ENCODE data around the gene KAZN.

GRCh38 chr1:15132965-15133364, 534.5 kb downstream of the KAZN start:
- no peak for TF ChIP-seq ZNF549 (tag by site-specific recombination; IDR thresholded peaks at IDR 0.05)
- TF ChIP-seq, protein P1, sequence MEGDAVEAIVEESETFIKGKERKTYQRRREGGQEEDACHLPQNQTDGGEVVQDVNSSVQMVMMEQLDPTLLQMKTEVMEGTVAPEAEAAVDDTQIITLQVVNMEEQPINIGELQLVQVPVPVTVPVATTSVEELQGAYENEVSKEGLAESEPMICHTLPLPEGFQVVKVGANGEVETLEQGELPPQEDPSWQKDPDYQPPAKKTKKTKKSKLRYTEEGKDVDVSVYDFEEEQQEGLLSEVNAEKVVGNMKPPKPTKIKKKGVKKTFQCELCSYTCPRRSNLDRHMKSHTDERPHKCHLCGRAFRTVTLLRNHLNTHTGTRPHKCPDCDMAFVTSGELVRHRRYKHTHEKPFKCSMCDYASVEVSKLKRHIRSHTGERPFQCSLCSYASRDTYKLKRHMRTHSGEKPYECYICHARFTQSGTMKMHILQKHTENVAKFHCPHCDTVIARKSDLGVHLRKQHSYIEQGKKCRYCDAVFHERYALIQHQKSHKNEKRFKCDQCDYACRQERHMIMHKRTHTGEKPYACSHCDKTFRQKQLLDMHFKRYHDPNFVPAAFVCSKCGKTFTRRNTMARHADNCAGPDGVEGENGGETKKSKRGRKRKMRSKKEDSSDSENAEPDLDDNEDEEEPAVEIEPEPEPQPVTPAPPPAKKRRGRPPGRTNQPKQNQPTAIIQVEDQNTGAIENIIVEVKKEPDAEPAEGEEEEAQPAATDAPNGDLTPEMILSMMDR (tag by site-specific recombination; IDR thresholded peaks at IDR 0.05): no peak
- no peak for TF ChIP-seq KLF10 (tag by site-specific recombination; IDR thresholded peaks at IDR 0.05)
- TF ChIP-seq ELK4 (IDR thresholded peaks at IDR 0.05; ENCODE audit: borderline replicate concordance, low read depth, low read length): no peak
- TF ChIP-seq ATF2 (tag by site-specific recombination; IDR thresholded peaks at IDR 0.05; ENCODE audit: low read depth): no peak
- TF ChIP-seq, protein P2, sequence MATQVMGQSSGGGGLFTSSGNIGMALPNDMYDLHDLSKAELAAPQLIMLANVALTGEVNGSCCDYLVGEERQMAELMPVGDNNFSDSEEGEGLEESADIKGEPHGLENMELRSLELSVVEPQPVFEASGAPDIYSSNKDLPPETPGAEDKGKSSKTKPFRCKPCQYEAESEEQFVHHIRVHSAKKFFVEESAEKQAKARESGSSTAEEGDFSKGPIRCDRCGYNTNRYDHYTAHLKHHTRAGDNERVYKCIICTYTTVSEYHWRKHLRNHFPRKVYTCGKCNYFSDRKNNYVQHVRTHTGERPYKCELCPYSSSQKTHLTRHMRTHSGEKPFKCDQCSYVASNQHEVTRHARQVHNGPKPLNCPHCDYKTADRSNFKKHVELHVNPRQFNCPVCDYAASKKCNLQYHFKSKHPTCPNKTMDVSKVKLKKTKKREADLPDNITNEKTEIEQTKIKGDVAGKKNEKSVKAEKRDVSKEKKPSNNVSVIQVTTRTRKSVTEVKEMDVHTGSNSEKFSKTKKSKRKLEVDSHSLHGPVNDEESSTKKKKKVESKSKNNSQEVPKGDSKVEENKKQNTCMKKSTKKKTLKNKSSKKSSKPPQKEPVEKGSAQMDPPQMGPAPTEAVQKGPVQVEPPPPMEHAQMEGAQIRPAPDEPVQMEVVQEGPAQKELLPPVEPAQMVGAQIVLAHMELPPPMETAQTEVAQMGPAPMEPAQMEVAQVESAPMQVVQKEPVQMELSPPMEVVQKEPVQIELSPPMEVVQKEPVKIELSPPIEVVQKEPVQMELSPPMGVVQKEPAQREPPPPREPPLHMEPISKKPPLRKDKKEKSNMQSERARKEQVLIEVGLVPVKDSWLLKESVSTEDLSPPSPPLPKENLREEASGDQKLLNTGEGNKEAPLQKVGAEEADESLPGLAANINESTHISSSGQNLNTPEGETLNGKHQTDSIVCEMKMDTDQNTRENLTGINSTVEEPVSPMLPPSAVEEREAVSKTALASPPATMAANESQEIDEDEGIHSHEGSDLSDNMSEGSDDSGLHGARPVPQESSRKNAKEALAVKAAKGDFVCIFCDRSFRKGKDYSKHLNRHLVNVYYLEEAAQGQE (tag by site-specific recombination; IDR thresholded peaks at IDR 0.05): no peak
- no peak for TF ChIP-seq HOXA7 (CRISPR knock-in tag; IDR thresholded peaks at IDR 0.05; ENCODE audit: borderline replicate concordance)
- TF ChIP-seq ZNF146 (tag by site-specific recombination; IDR thresholded peaks at IDR 0.05): no peak
- no peak for TF ChIP-seq ZBTB8A (tag by site-specific recombination; IDR thresholded peaks at IDR 0.05)
- TF ChIP-seq ZNF624 (tag by site-specific recombination; IDR thresholded peaks at IDR 0.05): no peak

Measured in HEK293 (cell line).